ENCODE data around the gene EYA4.
"Not testable (repeated sequence)": the region's sequence is repeated elsewhere in the genome, so short reads cannot be mapped to it uniquely, and the experiment has no call there.

EYA4 gene

GRCh38 chr6:133393891-133394290, 152.7 kb downstream of the EYA4 start:
- in situ Hi-C loops (cut with MboI; ENCODE audit: low sequenced_read_pairs): no loop called here

- in situ Hi-C loops (cut with MboI; ENCODE audit: low sequenced_read_pairs): no loop called here
Measured at GRCh38 chr6:133394630-133395029, 153.5 kb downstream of the EYA4 start.

GRCh38 chr6:133396233-133396983, 155.3 kb downstream of the EYA4 start:
- in situ Hi-C loops (cut with MboI; ENCODE audit: low sequenced_read_pairs): no loop called here

- in situ Hi-C loops (cut with MboI; ENCODE audit: low sequenced_read_pairs): no loop called here
Measured at GRCh38 chr6:133396984-133397348, 155.8 kb downstream of the EYA4 start.

GRCh38 chr6:133397601-133398000, 156.4 kb downstream of the EYA4 start:
- in situ Hi-C loops (cut with MboI; ENCODE audit: low sequenced_read_pairs): not testable (repeated sequence)

GRCh38 chr6:133399426-133399825, 158.3 kb downstream of the EYA4 start:
- in situ Hi-C loops (cut with MboI; ENCODE audit: low sequenced_read_pairs): no loop called here

- in situ Hi-C loops (cut with MboI; ENCODE audit: low sequenced_read_pairs): no loop called here
Measured at GRCh38 chr6:133404151-133404550, 163.0 kb downstream of the EYA4 start.

GRCh38 chr6:133404728-133405127, 163.6 kb downstream of the EYA4 start:
- in situ Hi-C loops (cut with MboI; ENCODE audit: low sequenced_read_pairs): no loop called here

- in situ Hi-C loops (cut with MboI; ENCODE audit: low sequenced_read_pairs): no loop called here
Measured at GRCh38 chr6:133407320-133408100, 166.4 kb downstream of the EYA4 start.

DNA sequence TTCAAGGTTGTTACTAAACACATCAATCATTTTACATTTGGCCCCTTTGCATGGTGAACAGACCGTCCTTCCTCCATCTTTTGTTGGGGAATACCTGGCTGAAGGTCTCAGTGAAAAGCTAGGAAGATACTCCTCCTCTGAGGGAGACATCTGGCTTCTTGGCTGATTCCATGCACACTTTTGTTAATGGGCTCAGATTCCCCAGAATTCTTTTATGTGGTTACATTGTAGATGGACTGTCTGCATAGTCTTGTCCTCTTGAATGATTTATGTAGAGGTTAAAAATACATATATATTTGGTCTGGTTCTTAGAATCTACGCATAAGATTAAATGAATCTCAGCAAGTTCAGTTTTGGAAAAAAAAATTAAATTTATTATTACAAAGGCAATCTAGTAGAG, 167.0 kb downstream of the EYA4 start:
- in situ Hi-C loops (cut with MboI; ENCODE audit: low sequenced_read_pairs): no loop called here

- in situ Hi-C loops (cut with MboI; ENCODE audit: low sequenced_read_pairs): no loop called here
Measured at GRCh38 chr6:133408543-133408942, 167.4 kb downstream of the EYA4 start.

GRCh38 chr6:133410638-133411435, 169.7 kb downstream of the EYA4 start:
- in situ Hi-C loops (cut with MboI; ENCODE audit: low sequenced_read_pairs): no loop called here

GRCh38 chr6:133411757-133412156, 170.6 kb downstream of the EYA4 start:
- in situ Hi-C loops (cut with MboI; ENCODE audit: low sequenced_read_pairs): no loop called here

DNA sequence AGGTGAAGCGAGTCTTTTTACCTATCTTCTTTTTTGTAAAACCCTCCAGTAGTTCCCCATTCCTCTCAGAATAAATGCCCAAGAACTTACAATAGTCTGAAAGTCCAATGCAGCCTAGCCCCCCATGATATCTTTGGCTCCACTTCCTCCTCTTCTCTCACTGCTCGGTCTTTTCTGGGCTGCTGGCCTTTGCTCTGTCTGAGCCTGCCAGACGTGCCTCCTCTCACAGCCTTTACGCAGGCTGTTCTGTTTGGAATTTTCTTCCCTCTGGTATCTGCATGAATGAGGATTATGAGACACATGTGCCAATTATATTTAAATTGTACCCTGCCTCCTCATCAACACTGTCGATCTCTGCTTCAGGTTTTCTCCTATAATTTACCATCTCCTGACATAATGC, 174.1 kb downstream of the EYA4 start:
- in situ Hi-C loops (cut with MboI; ENCODE audit: low sequenced_read_pairs): no loop called here

DNA sequence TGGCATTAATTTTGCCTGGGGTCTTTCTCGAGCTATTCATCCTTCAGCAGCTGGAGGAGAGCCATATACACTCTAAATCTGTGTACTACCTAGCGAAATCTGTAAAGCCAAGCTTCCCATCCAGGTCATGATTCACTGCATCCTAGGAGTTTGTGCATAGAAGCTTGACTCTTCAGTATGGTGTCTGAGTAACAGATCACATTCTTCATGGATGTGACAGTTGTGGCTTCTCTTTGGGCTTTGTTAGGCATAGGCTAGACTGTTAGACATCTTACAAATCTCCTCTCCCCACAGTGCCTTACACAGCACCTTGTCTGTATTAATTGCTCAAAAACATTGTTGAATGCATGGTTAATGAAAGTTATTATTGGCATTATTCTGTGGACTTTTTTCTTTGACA, 177.0 kb downstream of the EYA4 start:
- in situ Hi-C loops (cut with MboI; ENCODE audit: low sequenced_read_pairs): no loop called here

DNA sequence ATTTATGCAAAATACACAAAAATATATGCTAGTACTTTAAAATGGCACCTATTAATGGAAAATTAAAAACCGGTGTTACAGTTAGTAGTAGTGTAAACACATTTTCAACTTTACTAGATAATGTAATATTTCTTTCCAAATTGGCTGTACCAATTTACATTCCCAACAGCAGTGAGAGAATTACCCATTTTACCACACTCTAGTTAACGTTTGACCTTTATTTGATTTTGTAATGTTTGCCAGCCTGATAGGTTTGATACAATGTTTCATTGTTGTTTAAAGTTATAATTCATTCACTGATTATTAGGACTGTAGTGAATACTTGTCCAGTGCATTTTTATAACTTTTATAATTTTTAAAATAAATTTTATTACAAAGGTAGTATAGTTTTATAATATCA, 182.1 kb downstream of the EYA4 start:
- in situ Hi-C loops (cut with MboI; ENCODE audit: low sequenced_read_pairs): no loop called here

DNA sequence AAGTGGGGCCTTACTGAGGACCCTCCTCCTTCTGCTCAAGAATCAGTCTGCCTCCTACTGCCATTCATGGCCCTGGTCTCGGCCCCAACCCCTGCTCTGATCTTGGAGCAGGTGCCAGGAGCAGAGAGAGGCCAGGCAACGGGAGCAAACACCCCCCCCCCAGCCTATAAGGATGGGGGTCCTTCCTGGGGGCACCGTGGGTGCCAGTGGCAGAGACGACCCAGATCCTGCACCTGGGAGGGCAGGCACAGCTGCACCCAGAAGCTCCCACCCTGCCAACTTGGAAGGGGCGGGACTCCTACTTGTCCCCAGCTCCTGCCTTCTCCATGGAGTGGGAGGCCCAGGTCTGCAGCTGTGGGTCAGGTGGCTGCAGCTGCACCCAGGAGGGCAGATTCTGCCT, 183.2 kb downstream of the EYA4 start:
- in situ Hi-C loops (cut with MboI; ENCODE audit: low sequenced_read_pairs): no loop called here

GRCh38 chr6:133426038-133426437, 184.9 kb downstream of the EYA4 start:
- in situ Hi-C loops (cut with MboI; ENCODE audit: low sequenced_read_pairs): no loop called here

- in situ Hi-C loops (cut with MboI; ENCODE audit: low sequenced_read_pairs): no loop called here
Measured at GRCh38 chr6:133428295-133428694, 187.1 kb downstream of the EYA4 start.

DNA sequence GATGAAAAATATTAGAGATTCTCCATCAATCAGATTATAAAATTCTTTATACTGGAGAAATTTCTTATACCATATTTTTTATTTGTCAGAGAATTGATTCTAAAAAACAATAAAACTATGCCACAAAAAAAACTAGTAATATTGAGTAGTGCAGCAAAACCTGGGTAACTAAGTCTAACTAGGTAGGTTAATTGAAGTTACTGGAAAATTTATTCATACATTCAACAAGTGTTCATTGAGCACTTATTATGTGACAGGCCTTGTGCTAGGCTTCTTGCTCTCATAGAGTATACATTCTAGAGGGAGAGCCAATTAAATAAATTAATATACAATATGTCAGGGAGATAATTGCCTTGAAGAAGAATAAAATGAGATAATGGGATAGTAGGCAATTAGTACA, 189.4 kb downstream of the EYA4 start:
- in situ Hi-C loops (cut with MboI; ENCODE audit: low sequenced_read_pairs): no loop called here

DNA sequence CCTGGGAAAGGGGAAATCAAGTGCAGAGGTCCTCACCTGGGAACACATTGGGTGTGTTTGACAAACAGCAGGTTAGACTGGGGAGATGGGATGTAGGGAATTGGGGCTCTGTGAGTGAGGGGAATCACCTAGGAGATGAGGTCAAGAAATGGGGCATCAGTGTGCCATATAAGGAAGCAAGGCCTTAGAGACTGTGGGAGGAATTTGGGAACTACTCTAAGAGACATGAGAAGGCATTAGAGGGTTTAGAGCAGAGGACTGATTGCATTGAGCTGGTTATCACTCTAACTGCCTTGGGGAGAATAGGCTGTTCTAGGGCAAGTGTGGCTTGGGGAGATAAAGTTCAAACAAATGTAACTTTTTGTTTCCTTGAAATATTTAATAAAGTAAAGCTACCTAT, 189.9 kb downstream of the EYA4 start:
- in situ Hi-C loops (cut with MboI; ENCODE audit: low sequenced_read_pairs): no loop called here

All from HL-60/S4 (cell line).